ENCODE results near the gene RNASE4.

The RNASE4 gene

DNA sequence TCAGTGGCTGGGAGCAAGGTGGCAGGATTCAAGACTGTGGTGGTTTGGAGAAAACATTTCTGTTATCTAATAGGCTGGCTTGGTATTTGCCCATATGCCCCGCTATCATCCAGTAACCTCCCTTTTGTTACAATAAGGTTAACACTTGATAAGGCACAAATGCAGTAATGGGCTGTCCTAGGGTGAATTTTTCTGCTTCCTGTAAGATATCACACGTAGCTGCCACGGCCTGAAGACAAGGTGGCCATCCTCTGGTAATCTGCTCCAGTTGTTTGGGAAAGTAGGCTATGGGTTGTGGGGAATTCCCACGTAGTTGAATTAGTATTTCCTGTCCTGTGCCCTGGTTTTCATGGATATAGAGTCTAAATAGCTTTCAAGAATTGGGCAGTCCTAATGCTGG, 27.3 kb downstream of the RNASE4 start:
- H3K27me3 Mint-ChIP-seq (ENCODE audit: low read depth): peaks cover 4% of the 10 kb centered on the region
- H3K27ac Mint-ChIP-seq: no peak overlapping the region
- no peak for TF ChIP-seq CTCF (IDR thresholded peaks at IDR 0.05; ENCODE audit: unreplicated experiment in 3 of 3)
- peaks cover 8% of the 10 kb centered on the region for H3K4me1 Mint-ChIP-seq
- no peaks in the 10 kb centered on the region for H3K36me3 Mint-ChIP-seq (ENCODE audit: low read depth)
- H3K9me3 Mint-ChIP-seq: no peaks in the 10 kb centered on the region
- H3K4me3 Mint-ChIP-seq: no peak overlapping the region

DNA sequence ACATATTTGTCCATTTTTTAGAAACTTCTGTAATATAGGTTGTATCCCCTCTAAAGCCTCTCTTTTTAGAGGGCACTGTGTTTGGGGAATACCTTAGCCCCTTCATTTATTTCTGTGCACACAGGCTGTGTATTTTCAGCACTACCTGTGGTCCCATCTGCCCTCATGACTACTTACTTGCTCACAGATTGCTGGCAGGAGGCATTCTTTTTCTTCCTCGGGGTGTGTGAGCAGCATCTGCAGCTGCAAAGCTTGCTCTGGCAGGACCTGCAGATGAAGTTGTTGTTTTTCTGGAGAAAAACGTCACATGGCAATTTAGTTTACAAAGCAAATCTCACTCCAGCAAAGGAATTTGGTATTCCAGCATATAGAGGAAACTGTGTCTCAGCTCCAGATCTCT, 28.5 kb downstream of the RNASE4 start:
- no peak for TF ChIP-seq CTCF (IDR thresholded peaks at IDR 0.05; ENCODE audit: unreplicated experiment in 3 of 3)
- H3K4me1 Mint-ChIP-seq: peaks cover 8% of the 10 kb centered on the region
- no peak overlapping the region for H3K27ac Mint-ChIP-seq
- H3K27me3 Mint-ChIP-seq (ENCODE audit: low read depth): peaks cover 7% of the 10 kb centered on the region
- H3K9me3 Mint-ChIP-seq: no peaks in the 10 kb centered on the region
- H3K36me3 Mint-ChIP-seq (ENCODE audit: low read depth): no peaks in the 10 kb centered on the region
- H3K4me3 Mint-ChIP-seq: no peak overlapping the region

- no peaks in the 10 kb centered on the region for H3K36me3 Mint-ChIP-seq (ENCODE audit: low read depth)
- no peak overlapping the region for H3K4me3 Mint-ChIP-seq
- peaks cover 8% of the 10 kb centered on the region for H3K27me3 Mint-ChIP-seq (ENCODE audit: low read depth)
- H3K4me1 Mint-ChIP-seq: peaks cover 8% of the 10 kb centered on the region
- H3K9me3 Mint-ChIP-seq: no peaks in the 10 kb centered on the region
- no peak overlapping the region for H3K27ac Mint-ChIP-seq
- no peak for TF ChIP-seq CTCF (IDR thresholded peaks at IDR 0.05; ENCODE audit: unreplicated experiment in 3 of 3)
These were observed 30.4 kb downstream of the RNASE4 start for GRCh38 chr14:20714593-20715250.

GRCh38 chr14:20719777-20720176, 35.4 kb downstream of the RNASE4 start:
- H3K4me1 Mint-ChIP-seq: peaks cover 3% of the 10 kb centered on the region
- H3K36me3 Mint-ChIP-seq (ENCODE audit: low read depth): no peaks in the 10 kb centered on the region
- H3K27ac Mint-ChIP-seq: peak overlapping the region; percentile 10 to 94 (median 81)
- H3K27me3 Mint-ChIP-seq (ENCODE audit: low read depth): peaks cover 11% of the 10 kb centered on the region
- no peak for TF ChIP-seq CTCF (IDR thresholded peaks at IDR 0.05; ENCODE audit: unreplicated experiment in 3 of 3)
- H3K9me3 Mint-ChIP-seq: no peaks in the 10 kb centered on the region
- H3K4me3 Mint-ChIP-seq: no peak overlapping the region

DNA sequence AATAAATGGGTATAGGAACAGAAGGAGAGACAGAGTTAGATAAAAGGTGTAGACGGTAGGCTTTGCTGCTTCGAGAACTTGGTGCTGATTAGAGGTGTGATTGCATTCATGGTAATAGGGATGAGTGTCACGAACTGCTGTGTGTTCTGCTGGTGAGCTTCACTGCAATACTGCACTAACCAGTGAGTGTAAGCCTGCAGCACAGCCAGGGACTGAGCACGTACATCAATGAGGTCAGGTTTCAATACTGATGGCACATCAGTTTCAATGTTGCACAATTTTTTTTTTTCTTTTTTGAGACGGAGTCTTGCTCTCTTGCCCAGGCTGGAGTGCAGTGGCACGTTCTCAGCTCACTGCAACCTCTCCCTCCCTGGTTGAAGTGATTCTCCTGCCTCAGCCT, 36.4 kb downstream of the RNASE4 start:
- TF ChIP-seq CTCF (IDR thresholded peaks at IDR 0.05; ENCODE audit: unreplicated experiment in 3 of 3): no peak
- Mint-ChIP-seq H3K27me3 (ENCODE audit: low read depth) (peaks cover 7% of the 10 kb centered on the region), H3K9me3 (no peaks in the 10 kb centered on the region), H3K27ac (no peak overlapping the region), H3K36me3 (ENCODE audit: low read depth) (no peaks in the 10 kb centered on the region), H3K4me1 (no peaks in the 10 kb centered on the region), H3K4me3 (no peak overlapping the region)

GRCh38 chr14:20722016-20722415, 37.7 kb downstream of the RNASE4 start:
- Mint-ChIP-seq H3K4me1 (no peaks in the 10 kb centered on the region), H3K9me3 (no peaks in the 10 kb centered on the region), H3K36me3 (ENCODE audit: low read depth) (no peaks in the 10 kb centered on the region), H3K27ac (no peak overlapping the region), H3K4me3 (no peak overlapping the region), H3K27me3 (ENCODE audit: low read depth) (peaks cover 7% of the 10 kb centered on the region)
- no peak for TF ChIP-seq CTCF (IDR thresholded peaks at IDR 0.05; ENCODE audit: unreplicated experiment in 3 of 3)

Data from nephron (organoid).